ENCODE results near the gene HLA-E.
"Not testable (repeated sequence)": the region's sequence is repeated elsewhere in the genome, so short reads cannot be mapped to it uniquely, and the experiment has no call there.

HLA-E gene

GRCh38 chr6:30508890-30509736 is 19.8 kb downstream of the HLA-E start:
- peak; percentile 70 to 75 for ATAC-seq

- no peak for ATAC-seq
These were observed 21.3 kb downstream of the HLA-E start for GRCh38 chr6:30510419-30511168.

GRCh38 chr6:30511169-30511546 is 21.8 kb downstream of the HLA-E start:
- no peak for ATAC-seq

GRCh38 chr6:30513451-30513850 is 24.1 kb downstream of the HLA-E start:
- ATAC-seq = no peak

GRCh38 chr6:30515106-30515505 is 25.8 kb downstream of the HLA-E start:
- no peak for ATAC-seq

- ATAC-seq = peak; percentile 93 to 94
These were observed 26.8 kb downstream of the HLA-E start for GRCh38 chr6:30515944-30516753.

GRCh38 chr6:30516754-30517076 is 27.4 kb downstream of the HLA-E start:
- not testable (repeated sequence) for ATAC-seq

- not testable (repeated sequence) for ATAC-seq
These were observed 28.6 kb downstream of the HLA-E start for GRCh38 chr6:30517767-30518504.

- not testable (repeated sequence) for ATAC-seq
These were observed 29.3 kb downstream of the HLA-E start for GRCh38 chr6:30518505-30519145.

GRCh38 chr6:30520522-30520921 is 31.2 kb downstream of the HLA-E start:
- ATAC-seq = no peak

GRCh38 chr6:30521082-30521481 is 31.8 kb downstream of the HLA-E start:
- not testable (repeated sequence) for ATAC-seq

- not testable (repeated sequence) for ATAC-seq
These were observed 32.6 kb downstream of the HLA-E start for GRCh38 chr6:30521952-30522351.

GRCh38 chr6:30526444-30526843 is 37.1 kb downstream of the HLA-E start:
- ATAC-seq = not testable (repeated sequence)

- ATAC-seq = peak; percentile 50 to 61
These were observed 40.1 kb downstream of the HLA-E start for GRCh38 chr6:30529349-30529875.

GRCh38 chr6:30530014-30530413 is 40.7 kb downstream of the HLA-E start:
- ATAC-seq = no peak

- ATAC-seq = no peak
These were observed 44.4 kb downstream of the HLA-E start for GRCh38 chr6:30533460-30534294.

GRCh38 chr6:30537931-30538330 is 48.6 kb downstream of the HLA-E start:
- ATAC-seq = no peak

- ATAC-seq = peak; percentile 78 to 83
These were observed 52.5 kb downstream of the HLA-E start for GRCh38 chr6:30541515-30542403.

GRCh38 chr6:30542404-30542725 is 53.1 kb downstream of the HLA-E start:
- ATAC-seq = peak; percentile 29 to 31

GRCh38 chr6:30542915-30543314 is 53.6 kb downstream of the HLA-E start:
- no peak for ATAC-seq

Measured in activated CD4-positive, CD25-positive, alpha-beta regulatory T cell treated with anti-CD3 and anti-CD28 coated beads, Interleukin-2, amount 50 U/mL, for 24 hours (primary cell).